HepG2 (cell line): Measurements from ENCODE around the gene VKORC1. TPM values are rescaled to one million over a fixed set of nuclear protein-coding genes. Genes with fewer than 3 reads are reported as not detected.
A peak's percentile ranks its signal among the peaks of the same experiment; 100 is the strongest.

Source experiments
- ATM ChIP-seq: fragments of 450-650 bp; IDR thresholded peaks from 2 replicates; pipeline ENCODE4 v1.7.1; 2017; ENCODE audit warnings: mild to moderate bottlenecking, borderline replicate concordance
- ERF ChIP-seq: IDR thresholded peaks from 2 replicates; pipeline ENCODE4 v1.6.1; 2018; ENCODE audit warnings: missing biosample characterization, missing genetic modification reagents
- ESRRA ChIP-seq: sonication (generic); formaldehyde crosslinking; IDR thresholded peaks from 2 replicates; pipeline ENCODE4 v1.5.1; 2020; ENCODE audit warnings: mild to moderate bottlenecking, low read depth, missing genetic modification reagents
- JUNB ChIP-seq: sonication (generic); formaldehyde crosslinking; IDR thresholded peaks from 2 replicates; pipeline ENCODE4 v1.8.0; 2022; ENCODE audit warnings: missing genetic modification reagents, mild to moderate bottlenecking, borderline replicate concordance
- JUND ChIP-seq: sonication (generic); formaldehyde crosslinking; IDR thresholded peaks from 2 replicates; pipeline ENCODE4 v1.8.0; 2022; ENCODE audit warnings: mild to moderate bottlenecking, missing genetic modification reagents
- MATR3 ChIP-seq: sonication (generic); formaldehyde crosslinking; IDR thresholded peaks from 2 replicates; pipeline ENCODE4 v1.4.0; 2020; ENCODE audit warnings: missing genetic modification reagents
- MTA1 ChIP-seq: sonication (generic); formaldehyde crosslinking; IDR thresholded peaks from 2 replicates; pipeline ENCODE4 v1.4.0; 2020; ENCODE audit warnings: missing genetic modification reagents, mild to moderate bottlenecking, borderline replicate concordance
- MTERF4 ChIP-seq: sonication (generic); formaldehyde crosslinking; IDR thresholded peaks from 2 replicates; pipeline ENCODE4 v1.8.0; 2023; ENCODE audit warnings: mild to moderate bottlenecking, missing genetic modification reagents
- MYNN ChIP-seq: sonication (generic); formaldehyde crosslinking; IDR thresholded peaks from 2 replicates; pipeline ENCODE4 v1.4.0; 2020; ENCODE audit warnings: mild to moderate bottlenecking, low read depth, missing genetic modification reagents
- RBM22 ChIP-seq: fragments of 200-400 bp; formaldehyde crosslinking; optimal IDR thresholded peaks from 2 replicates; pipeline ENCODE3; 2017; ENCODE audit warnings: mild to moderate bottlenecking, low read length, moderate library complexity
- SOX6 ChIP-seq, 2 experiments: fragments of 450-650 bp in 1 of 2; sonication (generic) in 1 of 2; formaldehyde crosslinking in 1 of 2; IDR thresholded peaks; 2 replicates each; pipeline versions ENCODE4 v1.4.0 to v1.6.1; 2017 to 2020; ENCODE audit warnings: antibody characterized with exemption in 1 of 2, mild to moderate bottlenecking in 1 of 2, missing genetic modification reagents in 1 of 2
- ZBTB7B ChIP-seq: sonication (generic); formaldehyde crosslinking; IDR thresholded peaks from 2 replicates; pipeline ENCODE4 v1.4.0; 2020; ENCODE audit warnings: missing genetic modification reagents
- ZFYVE20 ChIP-seq: sonication (generic); formaldehyde crosslinking; IDR thresholded peaks from 2 replicates; pipeline ENCODE4 v1.8.0; 2023; ENCODE audit warnings: low read depth, mild to moderate bottlenecking, moderate library complexity, missing genetic modification reagents, borderline replicate concordance
- ZKSCAN5 ChIP-seq: sonication (generic); formaldehyde crosslinking; IDR thresholded peaks from 2 replicates; pipeline ENCODE4 v1.5.1; 2020; ENCODE audit warnings: mild to moderate bottlenecking, missing genetic modification reagents
- ZNF383 ChIP-seq: sonication (generic); formaldehyde crosslinking; IDR thresholded peaks from 2 replicates; pipeline ENCODE4 v1.4.0; 2020; ENCODE audit warnings: missing genetic modification reagents, mild to moderate bottlenecking, borderline replicate concordance
- ZNF777 ChIP-seq: sonication (generic); formaldehyde crosslinking; IDR thresholded peaks from 2 replicates; pipeline ENCODE4 v1.4.0; 2020; ENCODE audit warnings: missing genetic modification reagents
- ZSCAN22 ChIP-seq: sonication (generic); formaldehyde crosslinking; IDR thresholded peaks from 2 replicates; pipeline ENCODE4 v1.4.0; 2020; ENCODE audit warnings: mild to moderate bottlenecking, missing genetic modification reagents
- polyA plus RNA-seq, 8 experiments: library from polyadenylated mRNA; depleted of rRNA in 3 of 8; stranded (reverse) in 7 of 8; unstranded in 1 of 8; fragments of >200 nt; fragmentation: Illumina TruSeq in 4 of 8; extraction: Trizol in 4 of 8; gene quantifications; 2 replicates each; pipeline versions ENCODE4 v1.2.1 to v1.2.3, GENCODE V29; 2011 to 2016; ENCODE audit warnings: low read depth in 4 of 8, missing spikeins in 1 of 8, mixed read lengths in 1 of 8; ENCODE audit not compliant: insufficient read depth in 1 of 8
- total RNA-seq, 5 experiments: library from RNA; depleted of rRNA; stranded (reverse); fragments of >200 nt; fragmentation: Illumina TruSeq; extraction: Trizol; gene quantifications; 2 replicates each; pipeline ENCODE4 v1.2.3, GENCODE V29; 2016; ENCODE audit warnings: low read depth in 1 of 5
- TF ChIP-seq, protein P1 (sequence below): IDR thresholded peaks from 2 replicates; pipeline ENCODE4 v1.6.1; 2016; ENCODE audit warnings: missing compliant biosample characterization, missing genetic modification reagents, borderline replicate concordance
- TF ChIP-seq, protein P2 (sequence below): sonication (generic); formaldehyde crosslinking; IDR thresholded peaks from 2 replicates; pipeline ENCODE4 v1.5.0; 2020; ENCODE audit warnings: missing genetic modification reagents
- TF ChIP-seq, protein P3 (sequence below): sonication (generic); formaldehyde crosslinking; IDR thresholded peaks from 2 replicates; pipeline ENCODE4 v1.8.1; 2023; ENCODE audit warnings: mild to moderate bottlenecking, inconsistent platforms, moderate library complexity, missing genetic modification reagents, borderline replicate concordance
- TF ChIP-seq, protein P4 (sequence below): sonication (generic); formaldehyde crosslinking; IDR thresholded peaks from 2 replicates; pipeline ENCODE4 v1.5.0; 2020; ENCODE audit warnings: missing genetic modification reagents

VKORC1 gene
- total and polyA plus RNA-seq, 2 of the 13 experiments (the other 11 are each of a cell fraction or from before 2014, with no cell fraction given): 141 to 615 TPM

- TF ChIP-seq, protein P1, sequence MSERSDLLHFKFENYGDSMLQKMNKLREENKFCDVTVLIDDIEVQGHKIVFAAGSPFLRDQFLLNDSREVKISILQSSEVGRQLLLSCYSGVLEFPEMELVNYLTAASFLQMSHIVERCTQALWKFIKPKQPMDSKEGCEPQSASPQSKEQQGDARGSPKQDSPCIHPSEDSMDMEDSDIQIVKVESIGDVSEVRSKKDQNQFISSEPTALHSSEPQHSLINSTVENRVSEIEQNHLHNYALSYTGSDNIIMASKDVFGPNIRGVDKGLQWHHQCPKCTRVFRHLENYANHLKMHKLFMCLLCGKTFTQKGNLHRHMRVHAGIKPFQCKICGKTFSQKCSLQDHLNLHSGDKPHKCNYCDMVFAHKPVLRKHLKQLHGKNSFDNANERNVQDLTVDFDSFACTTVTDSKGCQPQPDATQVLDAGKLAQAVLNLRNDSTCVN: 0 out of 2 replicates have a peak, but pooled peaks have one; percentile 64
- TF ChIP-seq MTERF4 (CRISPR knock-in tag) (no peak), JUND (CRISPR knock-in tag) (no peak), ZNF777 (CRISPR knock-in tag) (peak; percentile 80), ZNF383 (CRISPR knock-in tag) (peak; percentile 92), RBM22 (peak; percentile 73), ZBTB7B (CRISPR knock-in tag) (no peak), ERF (CRISPR knock-in tag) (peak; percentile 90), ZKSCAN5 (CRISPR knock-in tag) (no peak), JUNB (CRISPR knock-in tag) (no peak), MYNN (CRISPR knock-in tag) (no peak), ZFYVE20 (CRISPR knock-in tag) (no peak), MATR3 (CRISPR knock-in tag) (no peak), ESRRA (CRISPR knock-in tag) (0 out of 2 replicates have a peak, but pooled peaks have one; percentile 57), ZSCAN22 (CRISPR knock-in tag) (no peak), MTA1 (no peak), SOX6 (IDR thresholded peaks at IDR 0.05) (no peak), SOX6 (CRISPR knock-in tag; IDR thresholded peaks at IDR 0.05) (peak; percentile 78), ATM (no peak)
- TF ChIP-seq, protein P2, sequence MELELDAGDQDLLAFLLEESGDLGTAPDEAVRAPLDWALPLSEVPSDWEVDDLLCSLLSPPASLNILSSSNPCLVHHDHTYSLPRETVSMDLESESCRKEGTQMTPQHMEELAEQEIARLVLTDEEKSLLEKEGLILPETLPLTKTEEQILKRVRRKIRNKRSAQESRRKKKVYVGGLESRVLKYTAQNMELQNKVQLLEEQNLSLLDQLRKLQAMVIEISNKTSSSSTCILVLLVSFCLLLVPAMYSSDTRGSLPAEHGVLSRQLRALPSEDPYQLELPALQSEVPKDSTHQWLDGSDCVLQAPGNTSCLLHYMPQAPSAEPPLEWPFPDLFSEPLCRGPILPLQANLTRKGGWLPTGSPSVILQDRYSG: no peak
- TF ChIP-seq, protein P3, sequence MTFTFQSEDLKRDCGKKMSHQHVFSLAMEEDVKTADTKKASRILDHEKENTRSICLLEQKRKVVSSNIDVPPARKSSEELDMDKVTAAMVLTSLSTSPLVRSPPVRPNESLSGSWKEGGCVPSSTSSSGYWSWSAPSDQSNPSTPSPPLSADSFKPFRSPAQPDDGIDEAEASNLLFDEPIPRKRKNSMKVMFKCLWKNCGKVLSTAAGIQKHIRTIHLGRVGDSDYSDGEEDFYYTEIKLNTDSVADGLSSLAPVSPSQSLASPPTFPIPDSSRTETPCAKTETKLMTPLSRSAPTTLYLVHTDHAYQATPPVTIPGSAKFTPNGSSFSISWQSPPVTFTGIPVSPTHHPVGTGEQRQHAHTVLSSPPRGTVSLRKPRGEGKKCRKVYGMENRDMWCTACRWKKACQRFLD: peak; percentile 35; the same call in 1 of the 2 replicates
- TF ChIP-seq, protein P4, sequence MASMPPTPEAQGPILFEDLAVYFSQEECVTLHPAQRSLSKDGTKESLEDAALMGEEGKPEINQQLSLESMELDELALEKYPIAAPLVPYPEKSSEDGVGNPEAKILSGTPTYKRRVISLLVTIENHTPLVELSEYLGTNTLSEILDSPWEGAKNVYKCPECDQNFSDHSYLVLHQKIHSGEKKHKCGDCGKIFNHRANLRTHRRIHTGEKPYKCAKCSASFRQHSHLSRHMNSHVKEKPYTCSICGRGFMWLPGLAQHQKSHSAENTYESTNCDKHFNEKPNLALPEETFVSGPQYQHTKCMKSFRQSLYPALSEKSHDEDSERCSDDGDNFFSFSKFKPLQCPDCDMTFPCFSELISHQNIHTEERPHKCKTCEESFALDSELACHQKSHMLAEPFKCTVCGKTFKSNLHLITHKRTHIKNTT (CRISPR knock-in tag): no peak
Measured at GRCh38 chr16:31073970-31074813, 20.4 kb downstream of the VKORC1 start, which contains the start of the genes ZNF646 and ZNF668 (continued).
